GM18861 (cell line): Measurements from ENCODE around the gene EXOSC2.

ENCODE experiments used
- ATAC-seq: cut with Tn5 transposase; IDR thresholded peaks from one replicate; pipeline ENCODE4 v1.9.1; 2021; ENCODE audit not compliant: unreplicated experiment

The EXOSC2 gene

GRCh38 chr9:130693426-130694191, at the start of gene EXOSC2:
Gene EXOSC2, plus strand, starts transcription at chr9:130693780. Its CDS starts 12 bp downstream, at chr9:130693792.
- ATAC-seq, result peak; percentile 93

GRCh38 chr9:130651221-130651620, 42.4 kb upstream of the EXOSC2 start:
- ATAC-seq, result no peak

GRCh38 chr9:130651752-130652151, 41.8 kb upstream of the EXOSC2 start:
- ATAC-seq, result no peak

- no peak for ATAC-seq
Observed at GRCh38 chr9:130654879-130655278, 38.7 kb upstream of the EXOSC2 start.

- ATAC-seq, result no peak
Observed at GRCh38 chr9:130658893-130659698, 34.5 kb upstream of the EXOSC2 start.

GRCh38 chr9:130659699-130660248, 33.8 kb upstream of the EXOSC2 start:
- no peak for ATAC-seq

GRCh38 chr9:130660326-130660682, 33.3 kb upstream of the EXOSC2 start:
- no peak for ATAC-seq

- ATAC-seq, result no peak
Observed at GRCh38 chr9:130660683-130661450, 32.7 kb upstream of the EXOSC2 start.

- ATAC-seq, result no peak
Observed at GRCh38 chr9:130661451-130662098, 32.0 kb upstream of the EXOSC2 start.

GRCh38 chr9:130662099-130662969, 31.2 kb upstream of the EXOSC2 start:
- no peak for ATAC-seq

- no peak for ATAC-seq
Observed at GRCh38 chr9:130662970-130663257, 30.7 kb upstream of the EXOSC2 start.

- no peak for ATAC-seq
Observed at GRCh38 chr9:130663258-130663976, 30.2 kb upstream of the EXOSC2 start.

GRCh38 chr9:130663977-130664250, 29.7 kb upstream of the EXOSC2 start:
- no peak for ATAC-seq

- no peak for ATAC-seq
Observed at GRCh38 chr9:130664251-130665028, 29.1 kb upstream of the EXOSC2 start, which contains the start of gene PRDM12. Gene PRDM12, plus strand, starts transcription at chr9:130664594. Its CDS starts 60 bp downstream, at chr9:130664654.

GRCh38 chr9:130665029-130665430, 28.6 kb upstream of the EXOSC2 start:
- ATAC-seq, result no peak

GRCh38 chr9:130665431-130666392, 27.9 kb upstream of the EXOSC2 start:
- ATAC-seq, result no peak

GRCh38 chr9:130666393-130667119, 27.0 kb upstream of the EXOSC2 start:
- ATAC-seq, result no peak
